ENCODE results near the gene ASAP2.

ASAP2 gene

GRCh38 chr2:9276074-9276473 lies 69.5 kb downstream of the ASAP2 start:
- FAIRE-seq (no peak), DNase-seq (ENCODE audit: insufficient read length, low spot score) (no peak)
- TF ChIP-seq, protein P1, sequence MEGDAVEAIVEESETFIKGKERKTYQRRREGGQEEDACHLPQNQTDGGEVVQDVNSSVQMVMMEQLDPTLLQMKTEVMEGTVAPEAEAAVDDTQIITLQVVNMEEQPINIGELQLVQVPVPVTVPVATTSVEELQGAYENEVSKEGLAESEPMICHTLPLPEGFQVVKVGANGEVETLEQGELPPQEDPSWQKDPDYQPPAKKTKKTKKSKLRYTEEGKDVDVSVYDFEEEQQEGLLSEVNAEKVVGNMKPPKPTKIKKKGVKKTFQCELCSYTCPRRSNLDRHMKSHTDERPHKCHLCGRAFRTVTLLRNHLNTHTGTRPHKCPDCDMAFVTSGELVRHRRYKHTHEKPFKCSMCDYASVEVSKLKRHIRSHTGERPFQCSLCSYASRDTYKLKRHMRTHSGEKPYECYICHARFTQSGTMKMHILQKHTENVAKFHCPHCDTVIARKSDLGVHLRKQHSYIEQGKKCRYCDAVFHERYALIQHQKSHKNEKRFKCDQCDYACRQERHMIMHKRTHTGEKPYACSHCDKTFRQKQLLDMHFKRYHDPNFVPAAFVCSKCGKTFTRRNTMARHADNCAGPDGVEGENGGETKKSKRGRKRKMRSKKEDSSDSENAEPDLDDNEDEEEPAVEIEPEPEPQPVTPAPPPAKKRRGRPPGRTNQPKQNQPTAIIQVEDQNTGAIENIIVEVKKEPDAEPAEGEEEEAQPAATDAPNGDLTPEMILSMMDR (IDR thresholded peaks at IDR 0.05; ENCODE audit: insufficient read depth, missing control alignments): no peak

- TF ChIP-seq, protein P1 (IDR thresholded peaks at IDR 0.05; ENCODE audit: insufficient read depth, missing control alignments): no peak
- FAIRE-seq: no peak
- no peak for DNase-seq (ENCODE audit: insufficient read length, low spot score)
These were observed 70.4 kb downstream of the ASAP2 start for GRCh38 chr2:9276901-9277451.

DNA sequence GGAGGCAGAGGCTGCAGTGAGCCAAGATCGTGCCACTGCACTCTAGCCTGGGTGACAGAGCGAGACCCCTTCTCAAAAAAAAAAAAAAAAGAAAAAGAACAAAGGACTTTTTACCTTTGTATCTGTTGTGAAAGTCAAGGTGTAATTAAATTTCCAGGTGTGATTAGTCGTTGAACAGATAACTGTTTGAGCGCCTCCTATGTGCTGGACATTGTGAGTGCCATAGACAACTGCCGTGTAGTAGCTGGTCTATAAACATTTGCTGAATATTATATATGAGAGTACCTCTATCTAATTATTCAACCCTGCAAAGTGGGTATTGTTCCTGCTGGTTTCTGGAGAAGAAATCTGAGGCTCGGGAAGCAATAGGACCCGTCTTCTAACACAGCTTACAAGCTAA lies 71.8 kb downstream of the ASAP2 start:
- TF ChIP-seq, protein P1 (IDR thresholded peaks at IDR 0.05; ENCODE audit: insufficient read depth, missing control alignments): no peak
- no peak for DNase-seq (ENCODE audit: insufficient read length, low spot score)
- FAIRE-seq: no peak

GRCh38 chr2:9279426-9279825 lies 72.8 kb downstream of the ASAP2 start:
- FAIRE-seq (no peak), DNase-seq (ENCODE audit: insufficient read length, low spot score) (no peak)
- TF ChIP-seq, protein P1 (IDR thresholded peaks at IDR 0.05; ENCODE audit: insufficient read depth, missing control alignments): no peak

- no peak for DNase-seq (ENCODE audit: insufficient read length, low spot score)
- no peak for FAIRE-seq
- TF ChIP-seq, protein P1 (IDR thresholded peaks at IDR 0.05; ENCODE audit: insufficient read depth, missing control alignments): no peak
These were observed 73.6 kb downstream of the ASAP2 start for GRCh38 chr2:9280224-9280623.

GRCh38 chr2:9281145-9281544 lies 74.5 kb downstream of the ASAP2 start:
- DNase-seq (ENCODE audit: insufficient read length, low spot score) (no peak), FAIRE-seq (no peak)
- TF ChIP-seq, protein P1 (IDR thresholded peaks at IDR 0.05; ENCODE audit: insufficient read depth, missing control alignments): no peak

DNA sequence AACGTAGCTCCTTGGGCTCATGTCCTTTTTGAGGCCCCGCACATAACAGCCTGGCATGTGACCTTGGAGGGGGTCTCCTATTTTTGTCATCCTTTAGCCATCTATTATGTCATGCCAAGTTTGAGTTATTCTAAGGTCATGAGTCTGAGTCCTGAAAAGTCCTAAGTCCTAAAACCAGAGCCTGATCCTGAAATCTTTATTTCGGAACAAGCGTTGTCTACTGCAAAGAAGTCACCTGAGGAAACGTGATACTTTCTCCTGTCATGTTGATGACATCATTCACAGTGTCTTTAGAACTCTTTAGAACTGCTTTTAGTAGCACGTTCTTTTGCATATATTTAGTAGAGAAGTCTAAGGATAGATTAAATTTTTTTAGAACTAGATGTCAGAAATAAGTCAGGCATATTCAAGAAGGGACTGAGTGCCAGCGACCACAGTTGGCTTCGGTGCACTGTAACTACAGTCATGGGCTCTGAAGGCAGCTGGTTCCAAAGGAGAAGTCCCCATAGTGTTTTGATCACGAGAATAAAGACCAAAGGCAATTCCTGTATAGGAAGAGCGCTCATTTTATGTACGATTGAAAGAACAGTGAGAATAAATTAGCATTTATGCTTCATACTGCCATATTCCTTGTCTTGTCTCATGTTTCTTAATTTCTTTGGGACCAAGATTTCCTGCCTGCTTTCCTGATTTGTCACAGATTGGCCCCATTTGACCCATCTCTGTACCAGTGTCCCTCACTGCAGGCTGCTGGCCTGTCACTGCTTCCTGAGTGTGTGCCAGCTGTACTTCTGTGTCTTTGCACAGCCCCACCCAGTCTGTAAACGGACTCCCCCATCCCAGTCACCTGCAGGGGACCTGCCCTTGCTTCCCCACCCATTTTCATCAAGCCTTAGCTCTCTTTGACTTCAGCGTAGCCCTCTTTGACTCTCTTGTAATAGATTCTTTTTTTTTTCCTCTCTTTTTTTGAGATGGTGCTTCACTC lies 75.8 kb downstream of the ASAP2 start:
- no peak for DNase-seq (ENCODE audit: insufficient read length, low spot score)
- no peak for FAIRE-seq
- TF ChIP-seq, protein P1 (IDR thresholded peaks at IDR 0.05; ENCODE audit: insufficient read depth, missing control alignments): no peak
